Measurements from ENCODE around the gene C5orf63. TPM values are rescaled to one million over a fixed set of nuclear protein-coding genes. Genes with fewer than 3 reads are reported as not detected.

Gene C5orf63
- total and polyA plus RNA-seq, 9 of the 15 experiments (the other 6 are each of a cell fraction or from before 2014, with no cell fraction given) = 1.8 to 24.6 (median 6.2) TPM

DNA sequence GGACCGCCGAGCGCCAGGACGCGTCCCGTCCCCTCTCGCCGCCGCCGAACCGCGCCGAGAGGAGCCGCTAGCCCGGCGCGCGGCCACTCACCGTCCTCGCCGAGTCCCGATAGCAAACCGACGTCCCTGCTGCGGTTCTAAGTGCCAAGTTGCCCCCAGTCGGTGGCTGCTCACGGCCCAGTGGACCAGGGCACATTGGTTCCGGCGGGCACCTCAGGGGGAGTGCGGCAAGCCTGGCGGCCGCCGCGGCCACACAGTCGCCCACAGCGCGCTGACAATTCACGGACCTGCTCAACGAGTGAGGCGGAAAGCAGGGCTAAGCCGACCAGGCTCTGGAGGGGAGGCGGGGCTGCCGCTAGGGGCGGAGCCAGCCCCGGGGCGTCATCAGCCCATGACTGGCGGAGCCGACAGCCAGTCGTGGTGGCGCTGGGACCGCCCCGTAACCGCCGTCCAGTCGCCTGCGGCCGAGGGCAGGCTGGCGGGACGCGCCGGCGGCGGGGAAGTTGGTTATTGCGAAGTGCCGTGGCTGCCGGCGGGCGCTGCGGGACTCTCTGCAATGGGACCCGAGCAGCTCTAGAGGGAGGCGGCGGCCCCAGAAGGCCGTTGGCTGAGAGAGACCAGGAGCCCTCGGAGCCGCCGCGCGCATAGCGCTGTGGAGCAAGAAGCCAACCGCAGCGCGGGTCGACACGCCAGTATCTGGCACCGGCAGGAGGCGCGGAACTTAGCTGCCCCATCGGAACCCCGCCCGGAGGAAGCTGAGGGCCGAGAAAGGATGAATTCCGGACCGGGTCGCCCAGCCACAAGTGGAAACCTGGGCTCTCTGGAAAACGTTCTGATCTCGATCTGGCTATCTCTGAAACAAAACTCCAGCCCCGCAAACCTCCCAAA, 42.8 kb downstream of the C5orf63 start, which contains the start of gene MARCHF3 (continued):
- TF ChIP-seq, protein P1, sequence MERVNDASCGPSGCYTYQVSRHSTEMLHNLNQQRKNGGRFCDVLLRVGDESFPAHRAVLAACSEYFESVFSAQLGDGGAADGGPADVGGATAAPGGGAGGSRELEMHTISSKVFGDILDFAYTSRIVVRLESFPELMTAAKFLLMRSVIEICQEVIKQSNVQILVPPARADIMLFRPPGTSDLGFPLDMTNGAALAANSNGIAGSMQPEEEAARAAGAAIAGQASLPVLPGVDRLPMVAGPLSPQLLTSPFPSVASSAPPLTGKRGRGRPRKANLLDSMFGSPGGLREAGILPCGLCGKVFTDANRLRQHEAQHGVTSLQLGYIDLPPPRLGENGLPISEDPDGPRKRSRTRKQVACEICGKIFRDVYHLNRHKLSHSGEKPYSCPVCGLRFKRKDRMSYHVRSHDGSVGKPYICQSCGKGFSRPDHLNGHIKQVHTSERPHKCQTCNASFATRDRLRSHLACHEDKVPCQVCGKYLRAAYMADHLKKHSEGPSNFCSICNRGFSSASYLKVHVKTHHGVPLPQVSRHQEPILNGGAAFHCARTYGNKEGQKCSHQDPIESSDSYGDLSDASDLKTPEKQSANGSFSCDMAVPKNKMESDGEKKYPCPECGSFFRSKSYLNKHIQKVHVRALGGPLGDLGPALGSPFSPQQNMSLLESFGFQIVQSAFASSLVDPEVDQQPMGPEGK (CRISPR knock-in tag; IDR thresholded peaks at IDR 0.05; ENCODE audit: borderline replicate concordance) = no peak
- TF ChIP-seq CBFA2T3 (IDR thresholded peaks at IDR 0.05) (0 out of 2 replicates have a peak, but pooled peaks have one; percentile 7), E2F8 (IDR thresholded peaks at IDR 0.05; ENCODE audit: low read depth, partially characterized antibody) (peak; percentile 46), AFF4 (CRISPR knock-in tag; IDR thresholded peaks at IDR 0.05) (peak; percentile 97), E4F1 (CRISPR knock-in tag; IDR thresholded peaks at IDR 0.05; ENCODE audit: borderline replicate concordance) (no peak), SAP30 (IDR thresholded peaks at IDR 0.05; ENCODE audit: borderline replicate concordance, insufficient read depth, low read depth, low read length, poor library complexity, severe bottlenecking) (peak; percentile 28), RBM17 (IDR thresholded peaks at IDR 0.05; ENCODE audit: borderline replicate concordance, low read depth, low read length) (no peak), TAL1 (IDR thresholded peaks at IDR 0.05) (no peak)
- TF ChIP-seq, protein P2, sequence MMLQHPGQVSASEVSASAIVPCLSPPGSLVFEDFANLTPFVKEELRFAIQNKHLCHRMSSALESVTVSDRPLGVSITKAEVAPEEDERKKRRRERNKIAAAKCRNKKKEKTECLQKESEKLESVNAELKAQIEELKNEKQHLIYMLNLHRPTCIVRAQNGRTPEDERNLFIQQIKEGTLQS (IDR thresholded peaks at IDR 0.05) = no peak; the same call in 1 of the 2 replicates
- TF ChIP-seq, protein P2 (CRISPR knock-in tag; conservative IDR thresholded peaks at IDR 0.05) = peak; percentile 15; the same call in 1 of the 2 replicates
- TF ChIP-seq, protein P3, sequence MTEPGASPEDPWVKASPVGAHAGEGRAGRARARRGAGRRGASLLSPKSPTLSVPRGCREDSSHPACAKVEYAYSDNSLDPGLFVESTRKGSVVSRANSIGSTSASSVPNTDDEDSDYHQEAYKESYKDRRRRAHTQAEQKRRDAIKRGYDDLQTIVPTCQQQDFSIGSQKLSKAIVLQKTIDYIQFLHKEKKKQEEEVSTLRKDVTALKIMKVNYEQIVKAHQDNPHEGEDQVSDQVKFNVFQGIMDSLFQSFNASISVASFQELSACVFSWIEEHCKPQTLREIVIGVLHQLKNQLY (CRISPR knock-in tag; conservative IDR thresholded peaks at IDR 0.05) = no peak
